Heart left ventricle (tissue), 16 donors: ENCODE measurements around the gene ASAP2. TPM values are rescaled to one million over a fixed set of nuclear protein-coding genes. Genes with fewer than 3 reads are reported as not detected.
A peak's percentile ranks its signal among the peaks of the same experiment; 100 is the strongest.

Experiments
- ATAC-seq, 4 donors: fragments of 200-7000 bp; cut with Tn5 transposase; one replicate each; pipeline ENCODE4 v1.9.1; 2020 to 2022; ENCODE audit warnings: moderate library complexity in 4 of 4, mild to moderate bottlenecking in 3 of 4, moderate number of reproducible peaks in 1 of 4
- DNase-seq, 5 donors: peaks; one replicate each; pipeline ENCODE4 v3.0.0-alpha.2; 2020
- H3K27ac ChIP-seq, 12 donors: fragments of 200-600 bp; sonication (generic) in 4 of 12; one replicate each; pipeline versions ENCODE4 v1.5.0 to v1.8.0; 2016 to 2022; ENCODE audit warnings: mild to moderate bottlenecking in 2 of 12
- H3K27me3 ChIP-seq, 9 donors: fragments of 200-600 bp; sonication (generic) in 2 of 9; one replicate each; pipeline versions ENCODE4 v1.5.1 to v1.8.0; 2016 to 2022; ENCODE audit warnings: mild to moderate bottlenecking in 3 of 9
- H3K36me3 ChIP-seq, 9 donors: fragments of 200-600 bp; sonication (generic) in 2 of 9; one replicate each; pipeline versions ENCODE4 v1.5.0 to v1.8.0; 2018 to 2022; ENCODE audit warnings: mild to moderate bottlenecking in 2 of 9
- H3K4me1 ChIP-seq, 12 donors: fragments of 200-600 bp; sonication (generic) in 4 of 12; one replicate each; pipeline versions ENCODE4 v1.5.0 to v1.8.0; 2016 to 2022; ENCODE audit warnings: mild to moderate bottlenecking in 3 of 12
- H3K4me3 ChIP-seq, 12 donors: fragments of 200-600 bp; sonication (generic) in 4 of 12; one replicate each; pipeline versions ENCODE4 v1.5.0 to v1.8.0; 2017 to 2022; ENCODE audit warnings: mild to moderate bottlenecking in 9 of 12, moderate library complexity in 4 of 12
- H3K9me3 ChIP-seq, 12 donors: fragments of 200-600 bp; sonication (generic) in 4 of 12; one replicate each; pipeline versions ENCODE4 v1.5.0 to v1.8.0; 2016 to 2022; ENCODE audit warnings: mild to moderate bottlenecking in 1 of 12
- POLR2A ChIP-seq, 2 donors: fragments of 450-650 bp; IDR thresholded peaks; one replicate each; pipeline ENCODE4 v1.6.1; 2017; ENCODE audit warnings: antibody characterized with exemption in 2 of 2, mild to moderate bottlenecking in 2 of 2, moderate library complexity in 2 of 2
- WGBS, 4 donors: extraction: QIAGEN DNeasy Blood & Tissue Kit in 2 of 4; methylation state at CpG; one replicate each; pipeline versions ENCODE4 v1.1.5 to v1.1.7; 2013 to 2018; 5-methylcytosine and 5-hydroxymethylcytosine counted together
- intact Hi-C, 10 donors: fragments of 100-400 bp; cut with DNase I; formaldehyde crosslinking; loops; one replicate each; pipeline versions ENCODE4 v1.11.1 to v1.14.2; 2022
- polyA plus RNA-seq, 2 donors: library from polyadenylated mRNA; stranded (reverse); fragments of 200-250 nt; gene quantifications; one replicate each; pipeline ENCODE4 v1.2.3, GENCODE V29; 2013
- total RNA-seq, 9 donors: library from RNA; depleted of rRNA in 2 of 9; stranded (reverse); fragments of >200 nt in 2 of 9; fragmentation: NEBNext Ultra II Directional in 3 of 9; extraction: Animal tissue kit (Norgen Biotek cat#: 25700) in 3 of 9; gene quantifications; one replicate each; pipeline versions ENCODE4 v1.1.0 to v1.2.4, GENCODE V29; 2016 to 2023
- TF ChIP-seq, protein P1 (sequence below), 12 donors: fragments of 200-600 bp; sonication (generic) in 4 of 12; IDR thresholded peaks; one replicate each; pipeline versions ENCODE4 v1.5.0 to v1.8.0; 2018 to 2022; ENCODE audit warnings: antibody characterized with exemption in 12 of 12, mild to moderate bottlenecking in 5 of 12
- donor health status: ischemic (EF 13 %, LVEDD 7.1; RV severe dilation, severe dysfunction).
- donor health status: healthy with polysubstance abuse.
- donor health status: DM: no; HTN: yes; CAD: no.
- donor health status: DM: no; HTN: no; CAD: no.
- donor health status: ischemic (EF 25% LVEDD 6.9; RV normal size, moderate dysfunction).
- donor health status: ischemic (EF 25% LVEDD 5.7; RV mildly dilated, moderate dysfunction).
- donor health status: healthy.
- donor health status: DM: yes; HTN: yes; CAD: no.
- donor health status: ischemic (EF 35%, LVEDD 5.7; RV mildly dilated, moderate dysfunction).
- donor health status: nonischemic (EF 11% LVEDD 7.7; RV severe dilation, severe dysfunction).
- donor health status: DM: yes; HTN: yes; CAD: no.
- donor health status: PGD.
- donor health status: ischemic (EF 29% LVEDD 5.4; RV normal size, mild dysfunction).
- donor health status: nonischemic (EF 23%, LVEDD 6.1; RV moderate dilation, normal function).

ASAP2 gene
- total and polyA plus RNA-seq, 11 donors: 6.7 to 17.0 (median 11.9) TPM

DNA sequence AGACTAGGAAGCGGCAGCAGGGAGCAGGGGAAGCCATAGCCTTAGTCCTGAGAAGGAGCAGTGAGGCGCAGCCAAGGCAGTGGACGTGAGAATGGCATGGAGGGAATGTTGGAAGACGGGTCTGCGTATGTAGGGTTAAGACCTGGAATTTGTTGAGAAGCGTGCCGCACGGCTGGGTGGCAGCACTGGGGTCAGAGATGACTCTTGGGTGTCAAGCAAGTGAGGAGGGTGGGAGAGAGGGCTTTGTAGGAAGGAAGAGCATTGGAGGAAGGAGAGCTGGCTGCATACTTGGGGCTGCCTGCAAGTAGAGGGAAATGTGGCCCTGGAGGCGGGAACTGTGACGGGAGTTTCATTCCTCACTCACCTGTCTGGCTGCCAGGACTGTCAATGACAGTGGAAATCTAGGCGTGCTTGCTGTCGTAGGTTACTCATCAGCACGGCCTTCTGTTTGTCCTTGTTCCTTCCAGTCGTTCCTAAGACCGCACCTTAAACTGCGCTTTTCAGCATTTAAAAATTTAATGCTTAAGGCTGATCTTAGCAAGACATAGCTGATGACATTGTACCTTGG lies 108.8 kb downstream of the ASAP2 start:
- 91 to 95% (median 93%) methylated on average over 16 of the region's 16 CpGs for WGBS, 4 donors
- DNase-seq: no peak
- no peak for ATAC-seq
- intact Hi-C loops: loop anchor here in 2 of 10 donors (5.0 to 10.0 kb wide), 3 partner anchors 51 to 108 kb away; partner anchors contain the start of gene ASAP2 (in 1 of the 2)
- Histone ChIP-seq H3K4me1 (peaks cover 9 to 50% (median 41%) of the 10 kb centered on the region in 12 donors), H3K36me3 (peaks cover 0 to 4% (median 0%) of the 10 kb centered on the region in 9 donors), H3K4me3 (no peak overlapping the region), H3K27me3 (no peaks in the 10 kb centered on the region), H3K9me3 (no peaks in the 10 kb centered on the region), H3K27ac (no peak overlapping the region)
- TF ChIP-seq, protein P1, sequence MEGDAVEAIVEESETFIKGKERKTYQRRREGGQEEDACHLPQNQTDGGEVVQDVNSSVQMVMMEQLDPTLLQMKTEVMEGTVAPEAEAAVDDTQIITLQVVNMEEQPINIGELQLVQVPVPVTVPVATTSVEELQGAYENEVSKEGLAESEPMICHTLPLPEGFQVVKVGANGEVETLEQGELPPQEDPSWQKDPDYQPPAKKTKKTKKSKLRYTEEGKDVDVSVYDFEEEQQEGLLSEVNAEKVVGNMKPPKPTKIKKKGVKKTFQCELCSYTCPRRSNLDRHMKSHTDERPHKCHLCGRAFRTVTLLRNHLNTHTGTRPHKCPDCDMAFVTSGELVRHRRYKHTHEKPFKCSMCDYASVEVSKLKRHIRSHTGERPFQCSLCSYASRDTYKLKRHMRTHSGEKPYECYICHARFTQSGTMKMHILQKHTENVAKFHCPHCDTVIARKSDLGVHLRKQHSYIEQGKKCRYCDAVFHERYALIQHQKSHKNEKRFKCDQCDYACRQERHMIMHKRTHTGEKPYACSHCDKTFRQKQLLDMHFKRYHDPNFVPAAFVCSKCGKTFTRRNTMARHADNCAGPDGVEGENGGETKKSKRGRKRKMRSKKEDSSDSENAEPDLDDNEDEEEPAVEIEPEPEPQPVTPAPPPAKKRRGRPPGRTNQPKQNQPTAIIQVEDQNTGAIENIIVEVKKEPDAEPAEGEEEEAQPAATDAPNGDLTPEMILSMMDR (IDR thresholded peaks at IDR 0.05): no peak
- TF ChIP-seq POLR2A (IDR thresholded peaks at IDR 0.05): no peak

DNA sequence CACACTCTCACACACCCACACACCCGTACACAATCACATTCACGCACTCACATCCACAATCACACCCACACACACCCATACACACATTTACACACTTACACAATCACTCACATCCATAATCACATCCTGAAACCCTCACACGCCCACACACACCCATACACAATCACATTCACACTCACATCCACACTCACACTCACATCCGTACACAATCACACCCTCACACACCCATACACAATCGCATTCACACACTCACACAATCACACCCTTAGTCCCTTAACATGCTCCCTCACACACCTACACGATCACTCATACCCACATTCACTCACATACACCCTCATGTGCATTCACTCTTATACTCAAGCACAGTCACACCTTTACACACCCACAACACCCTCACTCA lies 110.9 kb downstream of the ASAP2 start:
- DNase-seq (no peak), ATAC-seq (no peak)
- TF ChIP-seq POLR2A (IDR thresholded peaks at IDR 0.05): no peak
- TF ChIP-seq, protein P1 (IDR thresholded peaks at IDR 0.05): no peak
- no peak overlapping the region for H3K4me3 ChIP-seq
- 91 to 93% (median 92%) methylated on average over 6 of the region's 6 CpGs for WGBS, 4 donors
- intact Hi-C loops: loop anchor here in 2 of 10 donors (5.0 to 10.0 kb wide), 3 partner anchors 53 to 110 kb away; partner anchors contain the start of gene ASAP2 (in 1 of the 2)
- no peaks in the 10 kb centered on the region for H3K27me3 ChIP-seq
- H3K9me3 ChIP-seq: no peaks in the 10 kb centered on the region
- H3K27ac ChIP-seq: peak overlapping the region in 3 of 12 donors; percentile 70 to 82 (median 72)
- peaks cover 3 to 29% (median 21%) of the 10 kb centered on the region in 12 donors for H3K4me1 ChIP-seq
- H3K36me3 ChIP-seq: peaks cover 0 to 16% (median 0%) of the 10 kb centered on the region in 9 donors

DNA sequence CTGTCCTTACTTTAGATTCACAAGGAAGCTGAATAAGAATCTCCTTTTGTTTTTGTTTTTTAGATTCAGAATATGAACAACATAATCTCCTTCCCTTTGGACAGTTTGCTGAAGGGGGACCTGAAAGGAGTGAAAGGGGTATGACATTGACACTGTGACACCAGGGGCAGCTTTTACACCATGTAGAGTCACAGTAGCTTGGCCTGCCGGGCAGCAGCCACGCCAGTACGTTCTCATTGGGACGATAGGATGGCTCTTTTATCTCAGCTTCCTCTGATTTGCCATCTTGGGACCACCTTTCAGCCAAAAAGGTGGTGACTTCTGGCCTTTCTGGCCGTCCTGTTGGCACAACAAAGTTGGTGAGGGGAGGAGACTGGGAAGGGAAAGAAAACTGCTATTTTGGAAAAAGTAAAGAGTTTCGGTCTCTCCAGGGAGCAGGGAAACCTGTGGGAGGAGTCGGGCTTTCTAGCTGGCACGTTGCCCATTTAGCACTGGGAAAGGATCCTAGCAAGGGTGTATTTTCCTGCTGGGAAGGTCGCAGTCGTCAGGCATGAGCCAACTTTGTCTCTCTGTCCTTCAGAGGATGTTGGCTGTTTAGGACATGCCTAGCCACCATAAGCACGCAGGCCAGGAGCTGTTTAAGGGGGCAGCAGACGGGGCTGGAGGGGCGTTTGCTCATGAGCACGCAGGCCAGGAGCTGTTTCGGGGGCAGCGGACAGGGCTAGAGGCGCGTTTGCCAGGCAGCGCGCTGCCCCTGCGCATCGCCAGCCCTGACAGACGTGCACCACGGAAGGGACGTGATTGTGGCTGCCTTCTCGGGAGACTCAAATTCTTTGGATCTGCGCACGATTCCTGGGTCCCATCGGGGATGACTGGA lies 112.1 kb downstream of the ASAP2 start:
- Histone ChIP-seq H3K9me3 (no peaks in the 10 kb centered on the region), H3K4me3 (peak overlapping the region in 3 of 12 donors; percentile 13 to 21 (median 19)), H3K27me3 (no peaks in the 10 kb centered on the region), H3K4me1 (peaks cover 3 to 29% (median 21%) of the 10 kb centered on the region in 12 donors), H3K36me3 (peaks cover 0 to 24% (median 8%) of the 10 kb centered on the region in 9 donors), H3K27ac (peak overlapping the region in 11 of 12 donors; percentile 55 to 85 (median 69))
- DNase-seq (peak; percentile 77 to 85 (median 82)), ATAC-seq (peak; percentile 56 to 90 (median 82))
- intact Hi-C loops: loop anchor here in 2 of 10 donors (5.0 to 10.0 kb wide), 3 partner anchors 54 to 111 kb away; partner anchors contain the start of gene ASAP2 (in 1 of the 2)
- TF ChIP-seq, protein P1 (IDR thresholded peaks at IDR 0.05): no peak
- TF ChIP-seq POLR2A (IDR thresholded peaks at IDR 0.05): no peak
- WGBS, 4 donors: 41 to 60% (median 54%) methylated on average over 27 to 29 of the region's 29 CpGs
